ENCODE measurements around the gene GFOD1. TPM values are rescaled to one million over a fixed set of nuclear protein-coding genes. Genes with fewer than 3 reads are reported as not detected.
"Not testable (repeated sequence)": the region's sequence is repeated elsewhere in the genome, so short reads cannot be mapped to it uniquely, and the experiment has no call there.

Gene GFOD1
- total RNA-seq, 1 experiment from 2014 or later, result 1.8 TPM

DNA sequence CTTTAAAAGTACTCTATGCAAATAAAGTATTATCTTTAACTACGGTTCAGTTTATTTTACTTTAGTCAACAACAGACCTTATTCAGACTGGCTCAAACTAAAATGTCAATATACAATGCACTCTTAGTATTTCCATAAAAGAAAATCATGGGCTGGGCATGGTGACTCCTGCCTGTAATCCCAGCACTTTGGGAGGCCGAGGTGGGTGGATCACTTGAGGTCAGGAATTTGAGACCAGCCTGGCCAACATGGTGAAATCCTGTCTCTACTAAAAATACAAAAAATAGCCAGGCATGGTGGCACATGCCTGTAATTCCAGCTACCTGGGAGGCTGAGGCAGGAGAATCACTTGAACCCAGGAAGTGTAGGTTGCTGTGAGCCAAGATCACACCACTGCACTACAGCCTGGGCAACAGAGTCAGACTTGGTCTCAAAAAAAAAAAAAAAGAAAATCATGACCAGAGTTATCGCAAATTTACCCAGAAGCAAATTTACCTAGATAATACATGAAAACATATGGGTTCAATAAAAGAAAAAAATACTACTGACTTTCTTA, 161.3 kb downstream of the GFOD1 start:
- DNase-seq (ENCODE audit: low read depth), result not testable (repeated sequence)

DNA sequence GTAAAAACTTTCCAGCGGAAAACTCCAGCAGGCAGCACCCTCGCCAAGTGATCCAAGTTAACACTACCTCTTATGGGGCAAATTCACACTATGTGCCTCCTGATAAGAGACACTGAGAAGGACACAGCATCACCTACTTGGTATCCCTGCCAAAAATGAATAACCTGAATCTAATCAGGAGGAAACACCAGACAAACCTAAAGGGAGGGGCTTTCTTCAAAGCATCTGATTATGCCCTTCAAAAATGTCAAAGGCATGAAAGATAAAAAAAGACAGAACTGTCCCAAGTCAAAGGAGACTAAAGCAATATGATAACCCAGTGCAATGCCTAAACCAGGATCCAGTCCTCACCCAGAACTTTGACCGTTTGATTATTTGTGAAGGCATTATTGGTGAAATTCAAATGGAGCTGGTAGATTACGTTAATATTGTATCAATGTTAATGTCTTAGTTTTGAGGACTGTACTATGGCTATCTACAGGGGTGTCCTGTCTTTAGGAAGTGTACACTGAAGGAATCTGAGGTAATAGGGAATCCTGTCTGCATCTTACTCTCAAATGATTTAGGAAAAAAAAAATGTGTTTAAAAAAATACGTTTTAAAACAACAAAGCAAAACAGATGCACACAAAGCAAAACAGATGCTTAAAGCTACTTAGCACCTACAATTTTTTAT, 167.4 kb downstream of the GFOD1 start:
- no peak for DNase-seq (ENCODE audit: low read depth)

DNA sequence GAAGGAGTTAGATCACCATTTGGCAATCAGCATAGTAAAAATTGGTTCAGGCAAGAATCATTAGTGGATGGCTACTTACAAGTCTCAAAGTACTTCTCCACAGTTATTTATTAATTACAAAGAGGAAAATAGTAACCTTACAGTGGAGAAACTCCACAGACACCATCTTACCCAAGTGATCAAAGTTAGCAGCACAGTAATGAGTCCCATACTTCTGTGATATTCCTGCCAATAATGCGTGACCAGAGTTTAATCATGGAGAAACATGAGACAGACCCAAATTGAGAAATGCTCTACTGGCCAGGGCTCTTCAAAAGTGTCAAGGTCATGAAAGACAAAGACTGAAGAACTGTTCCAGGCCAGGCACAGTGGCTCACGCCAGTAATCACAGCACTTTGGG, 168.6 kb downstream of the GFOD1 start:
- DNase-seq (ENCODE audit: low read depth), result no peak

DNA sequence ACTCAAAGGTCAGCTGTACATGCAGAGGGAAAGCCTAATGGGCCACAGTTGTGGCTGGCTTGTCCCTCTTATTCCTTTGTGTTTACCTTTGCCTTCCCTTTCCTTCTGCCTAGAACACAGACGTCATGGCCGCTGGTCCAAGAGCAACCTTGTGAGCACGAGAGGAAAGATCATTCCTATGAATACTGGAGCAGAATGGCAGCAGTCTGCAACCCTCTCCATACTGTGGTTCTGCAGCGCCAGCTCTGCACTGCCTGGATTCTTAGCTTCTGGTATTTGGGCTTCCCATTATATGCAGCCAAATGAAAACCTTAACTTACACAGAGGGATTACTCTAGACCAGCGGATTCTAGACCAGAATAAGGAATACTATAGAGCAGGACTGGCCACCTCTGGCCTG, 171.5 kb downstream of the GFOD1 start:
- no peak for DNase-seq (ENCODE audit: low read depth)

DNA sequence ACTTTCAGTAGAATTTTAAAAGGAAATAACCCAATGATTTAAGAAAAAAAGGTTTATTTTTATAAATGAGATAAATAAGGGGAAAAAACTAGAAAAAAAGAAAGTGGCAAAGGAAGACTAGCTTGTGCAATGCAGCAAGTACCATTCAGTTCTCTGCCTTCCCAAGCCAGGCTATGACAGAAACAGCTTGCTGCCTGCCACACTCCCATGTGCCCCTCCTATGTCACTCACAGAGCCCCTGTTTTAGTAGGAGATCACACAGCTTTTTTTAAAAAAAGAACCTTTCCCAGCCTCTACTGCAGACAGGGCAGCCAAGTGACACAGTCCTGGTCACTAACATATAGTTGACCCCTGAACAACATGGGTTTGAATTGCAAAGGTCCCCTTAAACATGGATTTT, 172.6 kb downstream of the GFOD1 start:
- DNase-seq (ENCODE audit: low read depth), result no peak

DNA sequence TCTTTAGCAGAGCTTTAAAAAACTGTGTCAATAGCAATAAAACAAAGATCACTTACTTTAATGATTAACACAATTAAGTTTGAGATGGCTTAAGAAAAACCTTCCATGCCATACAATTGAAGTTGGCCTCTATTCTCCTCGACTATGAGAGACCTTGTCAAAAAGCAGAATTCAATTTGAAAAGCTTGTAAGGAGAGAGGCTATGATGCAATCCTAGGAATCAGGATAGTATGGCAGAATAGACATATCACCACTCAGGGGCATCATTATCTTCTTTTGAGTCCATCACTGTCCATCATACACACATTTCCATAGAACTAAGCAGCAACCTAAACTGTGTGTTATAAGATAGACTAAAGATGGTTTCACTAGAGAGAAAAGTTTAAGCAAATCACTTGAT, 176.2 kb downstream of the GFOD1 start:
- no peak for DNase-seq (ENCODE audit: low read depth)

DNA sequence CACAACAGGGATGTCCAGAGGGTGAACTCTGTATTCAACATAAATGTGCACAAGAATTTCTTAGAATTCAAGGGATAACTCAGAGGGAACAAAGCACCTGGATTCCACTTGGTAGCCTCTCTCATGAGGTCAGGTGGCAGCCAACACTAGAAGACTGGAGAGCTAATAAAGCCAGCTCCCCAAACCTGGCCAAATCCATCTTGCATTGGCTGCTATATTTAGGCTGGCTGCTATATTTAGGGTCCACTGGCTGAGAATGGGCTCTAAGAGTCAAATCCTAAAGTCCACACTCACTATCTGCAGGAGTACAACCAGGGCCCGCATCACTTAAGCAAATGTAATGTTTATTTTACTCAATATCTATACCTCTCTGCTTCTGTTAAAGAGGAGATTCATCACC, 179.1 kb downstream of the GFOD1 start:
- DNase-seq (ENCODE audit: low read depth), result no peak

Other genes with a start within 250 kb of the GFOD1 start
- 41.9 and 43.9 TPM in 2 replicates for gene TBC1D7, start 159.1 kb downstream of the GFOD1 start, total RNA-seq (2014; rRNA removed; shearing (Covaris generic))
- 5.9 and 10.0 TPM in 2 replicates for gene SIRT5, start 87.0 kb upstream of the GFOD1 start, total RNA-seq (2014; rRNA removed; shearing (Covaris generic))
- 89.5 and 108 TPM in 2 replicates for gene NOL7, start 127.7 kb upstream of the GFOD1 start, total RNA-seq (2014; rRNA removed; shearing (Covaris generic))
- 28.6 and 33.0 TPM in 2 replicates for gene RANBP9, start 224.2 kb upstream of the GFOD1 start, total RNA-seq (2014; rRNA removed; shearing (Covaris generic))

Data from RPMI7951 (cell line).